ENCODE measurements around the gene NTRK3. TPM values are rescaled to one million over a fixed set of nuclear protein-coding genes. Genes with fewer than 3 reads are reported as not detected.

NTRK3 gene
- polyA plus RNA-seq, 1 donor from 2014 or later: 42.7 TPM

GRCh38 chr15:87919064-87919463 is 337.5 kb downstream of the NTRK3 start:
- Histone ChIP-seq H3K36me3 (ENCODE audit: insufficient read depth, low read length) (no peaks in the 10 kb centered on the region), H3K9me3 (ENCODE audit: low read length) (no peaks in the 10 kb centered on the region), H3K27me3 (ENCODE audit: insufficient read depth, low read depth, low read length) (no peaks in the 10 kb centered on the region), H3K4me2 (ENCODE audit: low read length) (no peak overlapping the region), H3K4me3 (ENCODE audit: low read length) (no peak overlapping the region), H3K79me2 (replicated peaks; ENCODE audit: insufficient read depth, low read length) (no peaks in the 10 kb centered on the region), H2AFZ (ENCODE audit: low read depth, low read length) (no peak overlapping the region), H3K9me2 (ENCODE audit: insufficient read depth, low read length) (no peaks in the 10 kb centered on the region), H3F3A (ENCODE audit: insufficient read depth, low read length, poor library complexity, severe bottlenecking) (no peaks in the 10 kb centered on the region), H4K20me1 (ENCODE audit: insufficient read depth) (no peaks in the 10 kb centered on the region), H3K9ac (ENCODE audit: low read length) (no peak overlapping the region), H3K27ac (ENCODE audit: low read length) (no peak overlapping the region)
- TF ChIP-seq, protein P1, sequence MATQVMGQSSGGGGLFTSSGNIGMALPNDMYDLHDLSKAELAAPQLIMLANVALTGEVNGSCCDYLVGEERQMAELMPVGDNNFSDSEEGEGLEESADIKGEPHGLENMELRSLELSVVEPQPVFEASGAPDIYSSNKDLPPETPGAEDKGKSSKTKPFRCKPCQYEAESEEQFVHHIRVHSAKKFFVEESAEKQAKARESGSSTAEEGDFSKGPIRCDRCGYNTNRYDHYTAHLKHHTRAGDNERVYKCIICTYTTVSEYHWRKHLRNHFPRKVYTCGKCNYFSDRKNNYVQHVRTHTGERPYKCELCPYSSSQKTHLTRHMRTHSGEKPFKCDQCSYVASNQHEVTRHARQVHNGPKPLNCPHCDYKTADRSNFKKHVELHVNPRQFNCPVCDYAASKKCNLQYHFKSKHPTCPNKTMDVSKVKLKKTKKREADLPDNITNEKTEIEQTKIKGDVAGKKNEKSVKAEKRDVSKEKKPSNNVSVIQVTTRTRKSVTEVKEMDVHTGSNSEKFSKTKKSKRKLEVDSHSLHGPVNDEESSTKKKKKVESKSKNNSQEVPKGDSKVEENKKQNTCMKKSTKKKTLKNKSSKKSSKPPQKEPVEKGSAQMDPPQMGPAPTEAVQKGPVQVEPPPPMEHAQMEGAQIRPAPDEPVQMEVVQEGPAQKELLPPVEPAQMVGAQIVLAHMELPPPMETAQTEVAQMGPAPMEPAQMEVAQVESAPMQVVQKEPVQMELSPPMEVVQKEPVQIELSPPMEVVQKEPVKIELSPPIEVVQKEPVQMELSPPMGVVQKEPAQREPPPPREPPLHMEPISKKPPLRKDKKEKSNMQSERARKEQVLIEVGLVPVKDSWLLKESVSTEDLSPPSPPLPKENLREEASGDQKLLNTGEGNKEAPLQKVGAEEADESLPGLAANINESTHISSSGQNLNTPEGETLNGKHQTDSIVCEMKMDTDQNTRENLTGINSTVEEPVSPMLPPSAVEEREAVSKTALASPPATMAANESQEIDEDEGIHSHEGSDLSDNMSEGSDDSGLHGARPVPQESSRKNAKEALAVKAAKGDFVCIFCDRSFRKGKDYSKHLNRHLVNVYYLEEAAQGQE (IDR thresholded peaks at IDR 0.05; ENCODE audit: borderline replicate concordance): no peak
- TF ChIP-seq MXI1 (conservative IDR thresholded peaks at IDR 0.05; ENCODE audit: poor library complexity, severe bottlenecking) (no peak), RAD21 (conservative IDR thresholded peaks at IDR 0.05) (no peak), EP300 (conservative IDR thresholded peaks at IDR 0.05; ENCODE audit: poor library complexity, severe bottlenecking) (no peak), SMC3 (conservative IDR thresholded peaks at IDR 0.05; ENCODE audit: poor library complexity) (no peak), TAF1 (IDR thresholded peaks at IDR 0.05; ENCODE audit: low read depth) (no peak), POLR2AphosphoS5 (IDR thresholded peaks at IDR 0.05) (no peak), EZH2 (IDR thresholded peaks at IDR 0.05; ENCODE audit: borderline replicate concordance, insufficient read depth, low read length, poor library complexity, severe bottlenecking) (no peak)
- TF ChIP-seq, protein P2, sequence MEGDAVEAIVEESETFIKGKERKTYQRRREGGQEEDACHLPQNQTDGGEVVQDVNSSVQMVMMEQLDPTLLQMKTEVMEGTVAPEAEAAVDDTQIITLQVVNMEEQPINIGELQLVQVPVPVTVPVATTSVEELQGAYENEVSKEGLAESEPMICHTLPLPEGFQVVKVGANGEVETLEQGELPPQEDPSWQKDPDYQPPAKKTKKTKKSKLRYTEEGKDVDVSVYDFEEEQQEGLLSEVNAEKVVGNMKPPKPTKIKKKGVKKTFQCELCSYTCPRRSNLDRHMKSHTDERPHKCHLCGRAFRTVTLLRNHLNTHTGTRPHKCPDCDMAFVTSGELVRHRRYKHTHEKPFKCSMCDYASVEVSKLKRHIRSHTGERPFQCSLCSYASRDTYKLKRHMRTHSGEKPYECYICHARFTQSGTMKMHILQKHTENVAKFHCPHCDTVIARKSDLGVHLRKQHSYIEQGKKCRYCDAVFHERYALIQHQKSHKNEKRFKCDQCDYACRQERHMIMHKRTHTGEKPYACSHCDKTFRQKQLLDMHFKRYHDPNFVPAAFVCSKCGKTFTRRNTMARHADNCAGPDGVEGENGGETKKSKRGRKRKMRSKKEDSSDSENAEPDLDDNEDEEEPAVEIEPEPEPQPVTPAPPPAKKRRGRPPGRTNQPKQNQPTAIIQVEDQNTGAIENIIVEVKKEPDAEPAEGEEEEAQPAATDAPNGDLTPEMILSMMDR (IDR thresholded peaks at IDR 0.05; ENCODE audit: poor library complexity, severe bottlenecking): no peak

GRCh38 chr15:87917480-87917879 is 339.1 kb downstream of the NTRK3 start:
- H3K9ac ChIP-seq (ENCODE audit: low read length): no peak overlapping the region
- no peaks in the 10 kb centered on the region for H3K36me3 ChIP-seq (ENCODE audit: insufficient read depth, low read length)
- H3K4me2 ChIP-seq (ENCODE audit: low read length): no peak overlapping the region
- no peaks in the 10 kb centered on the region for H3F3A ChIP-seq (ENCODE audit: insufficient read depth, low read length, poor library complexity, severe bottlenecking)
- no peaks in the 10 kb centered on the region for H3K79me2 ChIP-seq (replicated peaks; ENCODE audit: insufficient read depth, low read length)
- TF ChIP-seq RAD21 (conservative IDR thresholded peaks at IDR 0.05): no peak
- no peak for TF ChIP-seq POLR2AphosphoS5 (IDR thresholded peaks at IDR 0.05)
- TF ChIP-seq, protein P2 (IDR thresholded peaks at IDR 0.05; ENCODE audit: poor library complexity, severe bottlenecking): no peak
- no peak for TF ChIP-seq EP300 (conservative IDR thresholded peaks at IDR 0.05; ENCODE audit: poor library complexity, severe bottlenecking)
- no peak for TF ChIP-seq MXI1 (conservative IDR thresholded peaks at IDR 0.05; ENCODE audit: poor library complexity, severe bottlenecking)
- no peak overlapping the region for H3K4me3 ChIP-seq (ENCODE audit: low read length)
- no peaks in the 10 kb centered on the region for H4K20me1 ChIP-seq (ENCODE audit: insufficient read depth)
- no peaks in the 10 kb centered on the region for H3K27me3 ChIP-seq (ENCODE audit: insufficient read depth, low read depth, low read length)
- no peaks in the 10 kb centered on the region for H3K9me2 ChIP-seq (ENCODE audit: insufficient read depth, low read length)
- no peak overlapping the region for H3K27ac ChIP-seq (ENCODE audit: low read length)
- H3K9me3 ChIP-seq (ENCODE audit: low read length): no peaks in the 10 kb centered on the region
- H2AFZ ChIP-seq (ENCODE audit: low read depth, low read length): no peak overlapping the region

All from neural cell (in vitro differentiated cells).